Umbilical cord (tissue), 2 donors: Measurements from ENCODE around the gene TMEM141. TPM values are rescaled to one million over a fixed set of nuclear protein-coding genes. Genes with fewer than 3 reads are reported as not detected.
"Not testable (repeated sequence)": the region's sequence is repeated elsewhere in the genome, so short reads cannot be mapped to it uniquely, and the experiment has no call there.

Source experiments
- DNase-seq: peaks from one replicate; pipeline ENCODE4 v3.0.0-alpha.2; 2015; ENCODE audit warnings: low spot score
- total RNA-seq: library from RNA; depleted of rRNA; stranded (reverse); fragments of >200 nt; gene quantifications from one replicate; pipeline ENCODE4 v1.2.3, GENCODE V29; 2014; ENCODE audit warnings: low replicate concordance; ENCODE audit not compliant: insufficient read depth

TMEM141 gene
- total RNA-seq, 1 donor from 2014 or later: 90.5 TPM

DNA sequence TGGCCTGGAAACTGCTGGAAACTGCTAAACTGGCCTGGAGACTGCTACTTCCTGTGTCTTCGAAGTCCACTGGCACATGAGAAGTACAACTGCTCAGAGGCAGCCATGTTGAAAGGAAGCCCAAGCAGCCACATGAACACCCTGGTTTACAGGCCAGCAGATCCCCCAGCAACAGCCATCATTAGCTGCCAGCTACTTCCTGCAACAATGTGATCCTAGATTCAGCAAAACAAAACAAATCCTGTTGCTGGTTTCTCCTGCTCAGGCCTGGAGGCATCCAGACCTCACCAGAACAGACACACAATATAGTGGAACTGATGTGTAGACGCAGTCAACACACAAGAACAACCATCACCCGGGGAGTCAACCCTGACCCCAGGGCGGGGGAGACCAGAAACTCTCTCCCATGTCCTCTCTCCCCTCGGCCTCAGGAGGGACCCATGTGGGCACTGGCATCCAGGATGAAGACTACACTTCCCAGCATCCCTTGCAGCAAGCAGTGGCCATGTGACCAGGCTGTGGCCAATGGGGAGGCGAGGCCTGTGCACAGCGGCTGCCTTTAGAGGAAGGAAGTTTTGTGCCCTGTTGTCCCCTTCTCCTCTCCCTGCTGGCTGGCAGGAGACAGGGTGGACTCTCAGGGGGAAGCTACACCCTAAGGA lies 17.6 kb upstream of the TMEM141 start:
- no peak for DNase-seq

DNA sequence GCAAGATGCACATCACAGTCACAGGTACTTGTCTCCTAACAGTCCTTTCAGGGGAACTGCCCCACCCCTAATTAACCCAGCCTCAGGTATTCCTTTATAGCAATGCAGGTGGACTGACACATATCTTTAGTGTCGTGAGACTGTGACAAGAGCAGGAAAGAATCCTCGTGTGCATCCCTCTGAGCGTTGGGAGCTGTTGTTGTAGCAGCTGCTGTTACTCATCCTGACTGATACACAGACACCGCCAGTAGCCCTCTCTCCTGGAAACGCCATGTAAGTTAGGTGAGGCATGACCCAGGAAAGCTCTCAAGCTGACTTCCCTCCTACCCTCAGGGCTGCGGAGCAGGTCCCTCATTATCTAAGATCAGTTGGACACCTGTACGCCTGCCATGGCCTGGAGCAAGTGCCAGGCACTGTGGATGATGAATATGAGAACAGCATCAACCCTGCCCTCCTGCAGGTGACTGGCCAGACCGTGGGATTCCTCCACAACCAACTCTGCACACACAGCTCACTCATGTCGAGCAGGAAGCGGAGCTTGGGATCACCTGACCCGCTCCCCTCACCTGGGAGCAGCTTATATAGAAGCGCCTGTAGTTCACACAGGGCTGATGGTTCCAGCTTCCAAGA lies 16.6 kb upstream of the TMEM141 start:
- no peak for DNase-seq

- no peak for DNase-seq
Observed at GRCh38 chr9:136775191-136775590, 16.0 kb upstream of the TMEM141 start.

DNA sequence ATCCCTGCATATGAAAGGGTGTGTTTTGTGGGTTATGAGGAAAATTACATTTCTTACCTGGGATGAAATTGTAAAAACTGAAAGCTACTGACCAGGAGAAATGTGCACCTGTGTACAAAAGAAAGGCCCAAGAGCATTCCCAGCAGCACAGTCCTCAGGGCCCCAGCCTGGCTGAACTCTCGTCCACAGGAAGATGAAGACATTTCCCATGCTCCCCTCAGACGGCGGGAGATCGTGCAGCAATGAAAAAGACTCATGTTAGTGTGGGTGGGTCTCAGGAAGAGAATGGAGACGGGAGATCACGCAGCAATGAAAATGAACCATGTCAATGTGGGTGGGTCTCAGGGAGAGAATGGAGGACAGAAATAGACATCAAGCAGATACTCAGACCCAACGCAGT lies 14.2 kb upstream of the TMEM141 start:
- DNase-seq: no peak

GRCh38 chr9:136777359-136777758 lies 13.8 kb upstream of the TMEM141 start:
- DNase-seq: no peak

GRCh38 chr9:136779808-136780207 lies 11.3 kb upstream of the TMEM141 start:
- DNase-seq: no peak

GRCh38 chr9:136782452-136782851 lies 8.7 kb upstream of the TMEM141 start:
- no peak for DNase-seq

GRCh38 chr9:136784249-136784996 lies 6.7 kb upstream of the TMEM141 start:
- no peak for DNase-seq

GRCh38 chr9:136784997-136785361 lies 6.2 kb upstream of the TMEM141 start:
- no peak for DNase-seq

- DNase-seq: not testable (repeated sequence)
Observed at GRCh38 chr9:136785565-136786355, 5.4 kb upstream of the TMEM141 start.

- DNase-seq: no peak
Observed at GRCh38 chr9:136786451-136786850, 4.7 kb upstream of the TMEM141 start.

- DNase-seq: not testable (repeated sequence)
Observed at GRCh38 chr9:136786983-136787382, 4.2 kb upstream of the TMEM141 start.

DNA sequence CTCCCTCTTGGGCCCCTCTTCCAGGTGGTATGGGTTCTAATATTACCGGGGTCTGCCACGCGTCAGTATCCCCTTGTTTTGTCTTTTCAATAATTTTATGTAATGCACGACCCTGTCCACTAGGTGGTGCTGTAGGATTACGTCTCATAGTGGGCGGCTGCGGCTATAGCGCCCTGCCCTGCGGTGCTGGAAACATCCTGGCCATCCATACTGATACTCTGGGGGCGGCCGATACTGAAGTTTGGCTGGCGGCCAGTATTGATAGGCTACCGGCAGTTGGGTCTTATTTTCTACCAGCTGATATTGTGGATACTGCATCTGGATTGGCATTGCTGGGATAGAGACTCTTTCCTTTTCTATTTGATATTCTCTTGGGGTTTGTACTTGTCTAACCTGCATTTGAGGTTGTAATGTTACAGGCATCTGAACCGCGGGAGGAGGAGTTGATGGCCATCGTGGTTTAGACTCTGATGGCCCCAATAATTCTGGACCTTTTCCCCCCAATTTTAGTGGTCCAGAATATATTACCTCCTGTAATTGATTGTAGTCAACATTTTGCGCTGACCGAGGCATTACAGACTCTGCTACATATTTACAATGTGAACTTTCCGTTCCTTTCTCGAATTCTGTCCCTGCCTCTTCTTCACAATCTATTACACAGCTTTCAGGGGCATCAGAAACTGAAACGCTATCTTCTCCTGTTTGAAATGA lies 3.3 kb upstream of the TMEM141 start:
- DNase-seq: peak; percentile 78

DNA sequence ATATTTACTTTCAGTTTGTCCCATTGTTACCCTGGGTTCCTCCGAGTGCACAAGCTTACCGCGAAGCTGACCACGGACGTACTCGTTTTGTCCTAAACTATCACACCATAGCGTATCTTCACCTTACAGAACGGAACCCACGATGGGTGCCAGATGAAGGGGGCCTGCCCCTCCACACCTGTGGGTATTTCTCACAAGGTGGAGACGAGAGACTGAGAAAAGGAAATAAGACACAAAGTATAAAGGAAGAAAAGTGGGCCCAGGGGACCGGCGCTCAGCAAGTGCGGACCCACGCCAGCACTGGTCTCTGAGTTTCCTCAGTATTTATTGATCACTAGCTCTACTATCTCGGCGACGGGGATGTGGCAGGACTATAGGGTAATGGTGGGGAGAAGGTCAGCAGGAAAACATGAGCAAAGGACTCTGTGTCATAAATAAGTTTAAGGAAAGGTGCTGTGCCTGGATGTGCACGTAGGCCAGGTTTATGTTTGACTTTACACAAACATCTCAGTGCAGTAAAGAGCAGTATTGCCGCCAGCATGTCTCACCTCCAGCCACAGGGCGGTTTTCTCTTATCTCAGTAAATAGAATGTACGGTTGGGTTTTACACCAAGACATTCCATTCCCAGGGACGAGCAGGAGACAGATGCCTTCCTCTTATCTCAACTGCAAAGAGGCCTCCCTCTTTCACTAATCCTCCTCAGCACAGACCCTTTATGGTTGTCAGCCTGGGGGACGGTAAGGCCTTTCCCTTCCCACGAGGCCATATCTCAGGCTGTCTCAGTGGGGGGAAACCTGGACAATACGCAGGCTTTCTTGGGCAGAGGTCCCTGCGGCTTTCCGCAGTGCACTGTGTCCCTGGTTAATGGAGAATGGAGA lies 2.3 kb upstream of the TMEM141 start:
- peak; percentile 63 for DNase-seq

DNA sequence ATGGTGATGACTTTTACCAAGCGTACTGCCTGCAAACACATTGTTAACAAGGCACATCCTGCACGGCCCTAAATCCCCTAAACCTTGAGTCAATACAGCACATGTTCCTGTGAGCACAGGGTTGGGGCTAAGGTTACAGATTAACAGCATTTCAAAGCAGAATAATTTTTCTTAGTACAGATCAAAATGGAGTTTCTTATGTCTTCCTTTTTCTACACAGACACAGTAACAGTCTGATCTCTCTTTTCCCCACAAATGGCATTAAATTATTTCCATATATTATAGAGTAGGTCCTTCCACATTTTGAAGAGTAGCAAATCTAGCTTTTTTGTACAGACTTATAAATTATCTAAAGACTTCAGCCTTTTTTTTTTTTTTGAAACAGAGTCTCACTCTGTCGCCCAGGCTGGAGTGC lies 1.6 kb upstream of the TMEM141 start:
- peak; percentile 58 for DNase-seq

GRCh38 chr9:136791516-136792276 lies 552 bp downstream of the TMEM141 start:
- DNase-seq: no peak

DNA sequence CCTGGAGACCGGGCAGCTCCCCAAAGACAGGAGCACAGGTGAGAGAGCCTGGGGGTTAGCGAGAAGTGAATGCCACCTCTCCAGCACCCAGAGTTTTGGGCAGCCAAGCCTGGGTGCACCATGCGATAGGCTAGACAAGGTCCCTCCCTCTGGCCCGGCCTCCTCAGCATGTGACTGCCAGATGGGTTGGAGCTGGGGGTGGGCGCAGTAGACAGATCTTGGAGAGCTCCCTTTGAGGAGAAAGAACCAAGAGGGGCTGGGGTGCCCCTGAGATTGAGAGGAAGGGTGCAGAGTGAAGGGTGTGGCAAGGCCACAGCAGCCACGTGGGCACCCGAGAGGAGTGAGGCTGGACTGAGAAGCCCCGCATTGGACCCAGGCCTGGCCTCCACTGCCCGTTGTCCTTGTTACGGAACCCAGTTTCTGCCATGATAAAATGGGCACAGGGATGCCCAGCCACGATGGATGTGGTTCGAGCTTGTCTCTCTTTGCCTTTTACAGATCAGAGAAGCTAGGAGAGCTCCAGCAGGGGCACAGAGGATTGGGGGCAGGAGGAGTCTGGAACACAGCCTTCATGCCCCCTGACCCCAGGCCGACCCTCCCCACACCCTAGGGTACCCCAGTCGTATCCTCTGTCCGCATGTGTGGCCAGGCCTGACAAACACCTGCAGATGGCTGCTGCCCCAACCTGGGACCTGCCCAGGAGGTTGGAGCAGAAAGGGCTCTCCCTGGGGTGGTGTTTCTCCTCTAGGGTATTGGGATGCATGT lies 1.4 kb downstream of the TMEM141 start:
- DNase-seq: peak; percentile 43

- no peak for DNase-seq
Observed at GRCh38 chr9:136793086-136793946, 2.2 kb downstream of the TMEM141 start.
